Heart right ventricle (tissue), 16 donors: ENCODE data around the gene TMEM100. TPM values are rescaled to one million over a fixed set of nuclear protein-coding genes. Genes with fewer than 3 reads are reported as not detected.

Source experiments
- ATAC-seq, 8 donors: fragments of 200-7000 bp; cut with Tn5 transposase; one replicate each; pipeline ENCODE4 v1.9.1; 2020; ENCODE audit warnings: mild to moderate bottlenecking in 8 of 8, moderate library complexity in 8 of 8, moderate number of reproducible peaks in 1 of 8
- DNase-seq, 2 donors: peaks; one replicate each; pipeline ENCODE4 v3.0.0-alpha.2; 2020
- H3K27ac ChIP-seq, 10 donors: fragments of 200-600 bp; sonication (generic) in 2 of 10; one replicate each; pipeline versions ENCODE4 v1.5.0 to v1.8.0; 2020 to 2022; ENCODE audit warnings: mild to moderate bottlenecking in 3 of 10
- H3K27me3 ChIP-seq, 7 donors: fragments of 200-600 bp; one replicate each; pipeline ENCODE4 v1.8.0; 2021 to 2022; ENCODE audit warnings: mild to moderate bottlenecking in 2 of 7
- H3K36me3 ChIP-seq, 9 donors: fragments of 200-600 bp; sonication (generic) in 1 of 9; one replicate each; pipeline versions ENCODE4 v1.5.0 to v1.8.0; 2020 to 2022; ENCODE audit warnings: mild to moderate bottlenecking in 2 of 9
- H3K4me1 ChIP-seq, 9 donors: fragments of 200-600 bp; sonication (generic) in 1 of 9; one replicate each; pipeline versions ENCODE4 v1.5.0 to v1.8.0; 2020 to 2022; ENCODE audit warnings: mild to moderate bottlenecking in 4 of 9
- H3K4me3 ChIP-seq, 10 donors: fragments of 200-600 bp; sonication (generic) in 2 of 10; one replicate each; pipeline versions ENCODE4 v1.5.0 to v1.8.0; 2020 to 2022; ENCODE audit warnings: mild to moderate bottlenecking in 7 of 10, moderate library complexity in 2 of 10
- H3K9me3 ChIP-seq, 11 donors: fragments of 200-600 bp in 10 of 11; sonication (generic) in 2 of 11; one replicate each; pipeline versions ENCODE4 v1.5.0 to v1.8.0; 2013 to 2022; ENCODE audit warnings: mild to moderate bottlenecking in 2 of 11, control low read depth in 1 of 11, moderate library complexity in 1 of 11
- CTCF ChIP-seq, 9 donors: fragments of 200-600 bp; sonication (generic) in 2 of 9; IDR thresholded peaks; one replicate each; pipeline versions ENCODE4 v1.5.0 to v1.8.0; 2021 to 2022; ENCODE audit warnings: antibody characterized with exemption in 9 of 9, mild to moderate bottlenecking in 5 of 9, moderate library complexity in 1 of 9
- WGBS, 2 donors: extraction: QIAGEN DNeasy Blood & Tissue Kit; methylation state at CpG; one replicate each; pipeline ENCODE4 v1.1.7; 2013; ENCODE audit warnings: inconsistent platforms in 1 of 2; 5-methylcytosine and 5-hydroxymethylcytosine counted together
- intact Hi-C, 10 donors: fragments of 100-400 bp; cut with DNase I; formaldehyde crosslinking; loops; one replicate each; pipeline versions ENCODE4 v1.11.1 to v1.14.2; 2022
- polyA plus RNA-seq, 2 donors: library from polyadenylated mRNA; stranded (reverse); fragments of 200-250 nt; gene quantifications; one replicate each; pipeline ENCODE4 v1.2.3, GENCODE V29; 2013
- total RNA-seq, 10 donors: library from RNA; stranded (reverse); fragmentation: NEBNext Ultra II Directional in 3 of 10; extraction: Animal tissue kit (Norgen Biotek cat#: 25700) in 3 of 10; gene quantifications; one replicate each; pipeline versions ENCODE4 v1.2.1 to v1.2.4, GENCODE V29; 2021 to 2023
- donor health status: Arrhythmogenic right ventricular cardiomyopathy.
- donor health status: ischemic (EF 13 %, LVEDD 7.1; RV severe dilation, severe dysfunction).
- donor health status: healthy with polysubstance abuse.
- donor health status: DM: no; HTN: yes; CAD: no.
- donor health status: DM: no; HTN: no; CAD: no.
- donor health status: ischemic (EF 25% LVEDD 6.9; RV normal size, moderate dysfunction).
- donor health status: ischemic (EF 25% LVEDD 5.7; RV mildly dilated, moderate dysfunction).
- donor health status: healthy.
- donor health status: DM: yes; HTN: yes; CAD: no.
- donor health status: Ischemic cardiomyopathy.
- donor health status: ischemic (EF 35%, LVEDD 5.7; RV mildly dilated, moderate dysfunction).
- donor health status: nonischemic (EF 11% LVEDD 7.7; RV severe dilation, severe dysfunction).
- donor health status: DM: yes; HTN: yes; CAD: no.
- donor health status: PGD.
- donor health status: ischemic (EF 29% LVEDD 5.4; RV normal size, mild dysfunction).
- donor health status: nonischemic (EF 23%, LVEDD 6.1; RV moderate dilation, normal function).

TMEM100 gene
- total and polyA plus RNA-seq, 12 donors = 1.6 to 12.1 (median 6.1) TPM

- H3K4me3 ChIP-seq = no peak overlapping the region
- H3K9me3 ChIP-seq = no peaks in the 10 kb centered on the region
- WGBS, 2 donors = 80 to 82% methylated on average over 4 of the region's 4 CpGs
- intact Hi-C loops = loop anchor here in 2 of 10 donors (10.0 kb wide), 2 partner anchors 325 to 335 kb away; partner anchors contain the start of gene MMD (in 1 of the 2)
- no peaks in the 10 kb centered on the region for H3K27me3 ChIP-seq
- no peak for TF ChIP-seq CTCF (IDR thresholded peaks at IDR 0.05)
- H3K4me1 ChIP-seq = peaks cover 6 to 25% (median 17%) of the 10 kb centered on the region in 9 donors
- peaks cover 0 to 17% (median 0%) of the 10 kb centered on the region in 9 donors for H3K36me3 ChIP-seq
- DNase-seq = no peak
- no peak overlapping the region for H3K27ac ChIP-seq
- no peak for ATAC-seq
These were observed 27.3 kb upstream of the TMEM100 start for GRCh38 chr17:55749985-55750384.

- DNase-seq (no peak), ATAC-seq (no peak)
- Histone ChIP-seq H3K9me3 (no peaks in the 10 kb centered on the region), H3K36me3 (peaks cover 0 to 8% (median 0%) of the 10 kb centered on the region in 9 donors), H3K4me3 (no peak overlapping the region), H3K27ac (no peak overlapping the region), H3K27me3 (no peaks in the 10 kb centered on the region), H3K4me1 (peaks cover 6 to 22% (median 17%) of the 10 kb centered on the region in 9 donors)
- intact Hi-C loops = no loop called here
- 93 to 94% methylated on average over 1 of the region's 1 CpG for WGBS, 2 donors
- TF ChIP-seq CTCF (IDR thresholded peaks at IDR 0.05) = no peak
These were observed 26.2 kb upstream of the TMEM100 start for GRCh38 chr17:55748841-55749240.

- DNase-seq = no peak
- peaks cover 4 to 12% (median 8%) of the 10 kb centered on the region in 9 donors for H3K4me1 ChIP-seq
- H3K9me3 ChIP-seq = no peaks in the 10 kb centered on the region
- no peak for TF ChIP-seq CTCF (IDR thresholded peaks at IDR 0.05)
- ATAC-seq = no peak
- intact Hi-C loops = no loop called here
- no peaks in the 10 kb centered on the region for H3K27me3 ChIP-seq
- no peak overlapping the region for H3K4me3 ChIP-seq
- H3K36me3 ChIP-seq = no peaks in the 10 kb centered on the region
- 57 to 72% methylated on average over 3 of the region's 3 CpGs for WGBS, 2 donors
- no peak overlapping the region for H3K27ac ChIP-seq
These were observed 24.5 kb upstream of the TMEM100 start for GRCh38 chr17:55747209-55747608.

- ATAC-seq (no peak), DNase-seq (no peak)
These were observed 23.8 kb upstream of the TMEM100 start for GRCh38 chr17:55746466-55746865.

More at GRCh38 chr17:55746466-55746865, 23.8 kb upstream of the TMEM100 start:
- Histone ChIP-seq H3K36me3 (no peaks in the 10 kb centered on the region), H3K27me3 (no peaks in the 10 kb centered on the region), H3K27ac (no peak overlapping the region), H3K4me1 (peaks cover 0 to 4% (median 3%) of the 10 kb centered on the region in 9 donors), H3K9me3 (no peaks in the 10 kb centered on the region), H3K4me3 (no peak overlapping the region)
- no peak for TF ChIP-seq CTCF (IDR thresholded peaks at IDR 0.05)
- 95 to 100% methylated on average over 1 of the region's 1 CpG for WGBS, 2 donors
- intact Hi-C loops = no loop called here
